ENCODE results near the gene P4HB. TPM values are rescaled to one million over a fixed set of nuclear protein-coding genes. Genes with fewer than 3 reads are reported as not detected.

The P4HB gene
- total and polyA plus RNA-seq, 10 of the 15 experiments (the other 5 are each of a cell fraction or from before 2014, with no cell fraction given) = 4.7 to 549 (median 361) TPM

- TF ChIP-seq SKIL (IDR thresholded peaks at IDR 0.05; ENCODE audit: low read depth, poor library complexity, severe bottlenecking) = no peak
- no peak for TF ChIP-seq E4F1 (IDR thresholded peaks at IDR 0.05; ENCODE audit: borderline replicate concordance, partially characterized antibody)
- no peak for TF ChIP-seq STAT1 (conservative IDR thresholded peaks at IDR 0.05)
- TF ChIP-seq MEF2B (IDR thresholded peaks at IDR 0.05; ENCODE audit: partially characterized antibody, poor library complexity, severe bottlenecking) = no peak
- TF ChIP-seq TAF1 (IDR thresholded peaks at IDR 0.05; ENCODE audit: borderline replicate concordance, low read depth, low read length) = no peak
- no peak for TF ChIP-seq ZNF592 (IDR thresholded peaks at IDR 0.05)
- no peak for TF ChIP-seq USF1 (IDR thresholded peaks at IDR 0.05; ENCODE audit: borderline replicate concordance, extremely low read length, insufficient read depth, low read depth, low read length)
- TF ChIP-seq SMC3 (IDR thresholded peaks at IDR 0.05; ENCODE audit: borderline replicate concordance, low read length) = no peak
- TF ChIP-seq CHD4 (IDR thresholded peaks at IDR 0.05) = no peak
- no peak for TF ChIP-seq MTA2 (IDR thresholded peaks at IDR 0.05; ENCODE audit: low read depth)
- no peak for TF ChIP-seq ZBTB4 (CRISPR knock-in tag; IDR thresholded peaks at IDR 0.05)
- no peak for TF ChIP-seq ESRRA (IDR thresholded peaks at IDR 0.05; ENCODE audit: low read length)
- no peak for TF ChIP-seq ZNF384 (IDR thresholded peaks at IDR 0.05; ENCODE audit: borderline replicate concordance, low read depth, low read length)
Measured at GRCh38 chr17:81867170-81867990, 7.0 kb upstream of the P4HB start (continued).
